RWPE2 (cell line): ENCODE results near the gene SUMO2.

Source experiments
- ATAC-seq: fragments of 200-7000 bp; cut with Tn5 transposase; 3 replicates; pipeline ENCODE4 v1.9.1; 2021; ENCODE audit warnings: low read depth
- DNase-seq: peaks from one replicate; pipeline ENCODE4 v3.0.0-alpha.2; 2020; ENCODE audit warnings: low spot score
- H3K27ac ChIP-seq: fragments of 450-650 bp; 2 replicates; pipeline ENCODE4 v1.5.1; 2017; ENCODE audit warnings: mild to moderate bottlenecking; ENCODE audit not compliant: poor library complexity, severe bottlenecking
- H3K27me3 ChIP-seq: fragments of 250-450 bp; sonication (Bioruptor Pico); 2 replicates; pipeline ENCODE4 v1.5.1; 2021; ENCODE audit warnings: mild to moderate bottlenecking, moderate library complexity; ENCODE audit not compliant: insufficient read depth, poor library complexity, severe bottlenecking
- H3K36me3 ChIP-seq: fragments of 250-450 bp; sonication (Bioruptor Pico); 2 replicates; pipeline ENCODE4 v1.5.1; 2020; ENCODE audit warnings: low read depth, mild to moderate bottlenecking, moderate library complexity
- H3K4me1 ChIP-seq: fragments of 250-450 bp; sonication (Bioruptor Pico); 2 replicates; pipeline ENCODE4 v1.5.1; 2021; ENCODE audit warnings: mild to moderate bottlenecking, moderate library complexity; ENCODE audit not compliant: insufficient read depth, poor library complexity, severe bottlenecking
- H3K4me3 ChIP-seq: fragments of 250-450 bp; sonication (Bioruptor Pico); 2 replicates; pipeline ENCODE4 v1.5.1; 2021; ENCODE audit warnings: mild to moderate bottlenecking, moderate library complexity; ENCODE audit not compliant: severe bottlenecking
- H3K9me3 ChIP-seq: fragments of 250-450 bp; sonication (Bioruptor Pico); 2 replicates; pipeline ENCODE4 v1.5.1; 2021; ENCODE audit warnings: mild to moderate bottlenecking, moderate library complexity; ENCODE audit not compliant: severe bottlenecking
- CTCF ChIP-seq: fragments of 450-650 bp; IDR thresholded peaks from one replicate; pipeline ENCODE4 v1.5.1; 2017; ENCODE audit warnings: mild to moderate bottlenecking, moderate library complexity; ENCODE audit not compliant: poor library complexity, severe bottlenecking

Gene SUMO2

GRCh38 chr17:75155191-75155601 is 27.6 kb downstream of the SUMO2 start:
- H3K9me3 ChIP-seq = no peaks in the 10 kb centered on the region
- H3K27ac ChIP-seq = peak overlapping the region; percentile 88
- H3K4me1 ChIP-seq = peaks cover 41% of the 10 kb centered on the region
- TF ChIP-seq CTCF = no peak
- no peak for ATAC-seq
- peaks cover 18% of the 10 kb centered on the region for H3K36me3 ChIP-seq
- DNase-seq = peak; percentile 29
- no peak overlapping the region for H3K4me3 ChIP-seq
- no peaks in the 10 kb centered on the region for H3K27me3 ChIP-seq

- Histone ChIP-seq H3K4me1 (peaks cover 35% of the 10 kb centered on the region), H3K36me3 (peaks cover 23% of the 10 kb centered on the region), H3K4me3 (peak within 1 kb of the TSS; percentile 92), H3K9me3 (no peaks in the 10 kb centered on the region), H3K27ac (peak within 1 kb of the TSS; percentile 88), H3K27me3 (no peaks in the 10 kb centered on the region)
- peak; percentile 90 for ATAC-seq
- TF ChIP-seq CTCF = no peak
- peak; percentile 99 for DNase-seq
These were observed 28.3 kb downstream of the SUMO2 start, which contains the start of gene JPT1 for GRCh38 chr17:75154195-75155106. Gene JPT1, minus strand, starts transcription at chr17:75154512. Its CDS starts 115 bp downstream, at chr17:75154397.

GRCh38 chr17:75153780-75154194 is 29.0 kb downstream of the SUMO2 start:
- peak overlapping the region; percentile 88 for H3K27ac ChIP-seq
- TF ChIP-seq CTCF = no peak
- peak overlapping the region; percentile 92 for H3K4me3 ChIP-seq
- ATAC-seq = no peak
- H3K27me3 ChIP-seq = no peaks in the 10 kb centered on the region
- peaks cover 28% of the 10 kb centered on the region for H3K4me1 ChIP-seq
- H3K36me3 ChIP-seq = peaks cover 29% of the 10 kb centered on the region
- no peaks in the 10 kb centered on the region for H3K9me3 ChIP-seq
- peak; percentile 62 for DNase-seq

GRCh38 chr17:75152922-75153779 is 29.6 kb downstream of the SUMO2 start:
- H3K9me3 ChIP-seq = no peaks in the 10 kb centered on the region
- H3K4me1 ChIP-seq = peaks cover 22% of the 10 kb centered on the region
- no peak for TF ChIP-seq CTCF
- peaks cover 36% of the 10 kb centered on the region for H3K36me3 ChIP-seq
- ATAC-seq (peak; percentile 49), DNase-seq (peak; percentile 66)
- H3K27ac ChIP-seq = peak overlapping the region; percentile 88
- H3K27me3 ChIP-seq = no peaks in the 10 kb centered on the region
- H3K4me3 ChIP-seq = peak overlapping the region; percentile 92
